Nucleus accumbens (tissue), 56 donors: ENCODE measurements around the gene MYL3.

ENCODE experiments used
- DNase-seq, 56 donors: peaks; one replicate each; lab custom pipeline; 2025; lab: John Stamatoyannopoulos, UW

MYL3 gene

GRCh38 chr3:46884427-46884826 lies 21.2 kb upstream of the MYL3 start:
- DNase-seq: no peak

DNA sequence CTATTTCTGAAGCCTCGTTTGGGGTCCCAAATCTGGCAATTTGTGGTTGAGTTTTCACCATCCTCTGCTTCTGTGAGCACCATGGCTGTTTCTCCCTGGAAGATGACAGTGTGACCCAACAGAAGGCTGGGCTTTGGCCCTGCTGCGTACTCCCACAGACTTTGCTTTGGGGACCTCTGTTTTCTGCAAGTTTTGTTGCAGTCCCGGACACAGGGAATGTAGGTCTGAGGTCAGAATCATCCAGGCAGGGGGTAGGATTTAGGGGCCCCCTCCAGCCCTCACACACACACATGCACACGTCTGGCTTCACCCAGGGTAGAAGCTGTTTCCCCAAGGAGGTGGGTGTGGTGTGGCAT lies 20.6 kb upstream of the MYL3 start:
- no peak for DNase-seq

- DNase-seq: no peak
These were observed 20.0 kb upstream of the MYL3 start for GRCh38 chr3:46883054-46883829.

DNA sequence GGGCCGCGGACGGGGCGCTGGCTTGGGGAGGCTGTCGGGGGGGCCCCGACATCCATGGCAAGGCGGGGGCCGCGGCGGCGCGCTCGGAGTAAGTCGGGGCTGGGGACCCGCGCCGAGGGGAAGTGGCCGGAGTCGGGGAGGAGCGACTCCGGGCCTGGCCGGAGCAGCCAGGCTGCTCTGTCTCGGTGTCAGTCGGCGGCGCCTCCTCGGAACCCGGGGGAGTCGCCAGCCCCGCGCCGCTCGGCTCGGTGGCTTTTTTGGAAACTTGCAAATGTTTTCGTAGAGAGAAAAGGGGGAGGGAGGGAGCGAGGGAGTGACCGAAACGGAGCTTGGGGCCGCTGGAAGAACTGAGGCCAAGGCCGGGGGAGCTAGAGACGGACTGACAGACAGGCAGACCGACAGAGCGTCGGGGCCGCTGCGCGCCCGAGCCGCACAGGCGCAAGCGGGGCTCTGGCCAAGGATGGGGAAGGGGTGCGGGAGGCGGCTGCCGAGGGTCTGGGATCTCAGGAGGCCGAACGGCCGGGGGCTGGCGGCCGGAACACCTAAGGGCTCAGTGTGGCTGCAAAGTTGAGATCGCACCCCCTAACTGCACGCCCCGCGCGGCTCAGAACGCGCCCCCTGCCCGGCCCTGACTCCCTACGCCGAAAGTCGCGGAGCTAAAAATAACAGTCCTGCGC lies 19.3 kb upstream of the MYL3 start:
- DNase-seq: peak in 3 of 56 donors; percentile 5 to 39 (median 20)

GRCh38 chr3:46881596-46882376 lies 18.5 kb upstream of the MYL3 start:
- DNase-seq: peak in 3 of 56 donors; percentile 13 to 44 (median 38)

DNA sequence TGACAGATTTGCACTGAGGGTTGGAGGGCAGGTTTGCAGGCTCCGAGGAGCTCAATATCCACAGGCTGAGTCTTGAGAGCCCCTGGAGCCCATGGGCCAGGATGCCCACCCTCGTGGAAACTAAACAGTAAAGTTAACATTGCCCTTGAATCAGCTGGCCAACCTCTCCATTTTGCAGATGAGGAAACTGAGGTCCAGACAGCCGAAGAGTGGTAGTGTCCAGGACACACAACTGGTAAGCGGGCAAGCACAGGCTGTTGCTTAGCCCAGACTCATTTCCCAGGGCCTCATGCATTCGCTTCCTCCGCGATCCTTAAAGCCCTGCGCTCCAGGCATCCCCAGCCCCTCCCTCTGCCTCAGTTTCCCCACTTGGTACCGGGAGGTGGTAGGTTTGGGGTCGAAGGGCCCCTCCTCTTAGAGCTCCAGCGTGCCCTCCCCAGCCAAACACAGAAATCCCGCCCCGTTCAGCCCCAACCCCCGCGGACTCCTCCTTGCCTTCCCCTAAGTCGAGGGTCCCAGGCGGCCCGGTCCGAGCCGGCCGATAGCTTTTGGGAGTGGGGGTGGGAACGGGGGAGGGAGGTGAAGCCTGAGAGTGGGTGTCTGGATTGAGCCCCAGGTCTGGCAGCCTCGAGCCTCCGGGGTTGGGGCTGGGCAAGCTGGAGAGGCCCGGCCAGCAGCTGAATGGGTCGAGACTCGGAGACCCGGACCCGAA lies 17.8 kb upstream of the MYL3 start:
- DNase-seq: no peak

DNA sequence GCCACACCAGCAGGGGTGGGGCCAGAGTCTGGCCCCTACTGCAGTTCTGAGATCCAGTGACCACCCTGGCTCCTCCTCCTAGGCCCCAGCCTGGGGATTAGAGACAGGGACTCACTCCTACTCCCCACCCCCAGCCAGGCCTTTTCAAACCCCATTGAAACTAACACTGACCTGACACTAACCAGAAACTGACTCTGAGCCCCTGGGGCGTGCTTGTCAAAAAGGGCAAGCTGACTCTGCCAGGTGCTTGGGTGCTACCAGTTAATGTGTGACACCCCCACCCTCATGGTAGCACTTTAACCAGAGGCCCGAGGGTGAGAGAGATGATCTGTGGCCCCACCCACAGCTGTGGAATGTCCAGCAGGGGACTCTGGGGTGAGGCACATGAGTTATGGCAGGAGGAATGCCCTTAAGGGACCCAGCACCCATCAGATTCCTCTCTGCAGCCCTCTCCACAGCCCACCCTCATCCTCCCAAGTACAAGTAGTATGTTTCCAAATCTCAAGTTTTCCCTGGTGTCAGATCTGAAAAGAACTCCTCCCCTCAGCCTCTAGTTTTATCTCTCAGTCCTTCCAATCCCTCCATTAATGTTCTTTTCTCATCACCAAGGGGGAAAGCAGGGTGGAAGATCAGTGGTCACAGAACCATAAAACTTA lies 15.7 kb upstream of the MYL3 start:
- no peak for DNase-seq

GRCh38 chr3:46877406-46878125 lies 14.3 kb upstream of the MYL3 start, which contains the start of gene PTH1R:
Gene PTH1R, plus strand, starts transcription at chr3:46877721. Its CDS starts 5,839 bp downstream, at chr3:46883560.
- no peak for DNase-seq

GRCh38 chr3:46876313-46877300 lies 13.4 kb upstream of the MYL3 start:
- DNase-seq: no peak

DNA sequence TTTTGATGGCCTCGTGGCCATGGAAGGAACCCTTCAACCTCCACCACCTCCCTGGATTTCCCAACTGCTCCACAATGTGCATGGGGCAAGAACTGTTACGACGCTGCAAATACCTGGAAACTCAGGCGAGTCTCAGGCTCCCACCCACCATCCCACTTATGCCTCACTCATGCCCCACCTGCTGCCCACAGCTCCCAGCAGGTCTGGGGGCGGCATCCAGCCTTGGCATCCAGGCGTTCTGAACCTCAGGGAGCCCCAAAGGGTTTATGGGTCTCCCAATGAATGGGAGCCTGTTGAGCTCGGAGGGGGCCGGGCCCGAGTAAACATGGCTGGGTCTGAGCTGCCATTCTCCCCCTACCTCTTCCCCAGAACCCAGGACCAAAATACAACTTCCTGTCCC lies 12.3 kb upstream of the MYL3 start:
- DNase-seq: no peak

DNA sequence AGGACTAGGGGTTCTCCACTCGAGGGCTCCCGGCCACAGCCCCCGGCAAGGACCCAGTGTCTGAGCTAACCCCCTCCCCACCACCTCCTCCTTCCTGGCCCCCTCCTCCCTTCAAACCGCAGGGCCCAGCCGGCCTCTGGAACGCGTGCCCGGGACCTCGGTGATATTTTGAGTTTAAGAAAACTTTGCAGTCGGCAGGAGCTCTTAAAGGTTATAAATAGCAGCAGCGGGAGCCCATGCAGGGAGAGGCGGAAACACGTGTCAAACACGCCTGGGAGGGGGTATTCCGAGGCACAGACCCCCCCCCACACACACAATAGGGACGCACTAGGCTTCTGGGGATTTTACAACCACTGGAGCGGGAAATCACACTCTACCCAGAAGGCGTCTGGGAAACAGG lies 11.2 kb upstream of the MYL3 start:
- no peak for DNase-seq

DNA sequence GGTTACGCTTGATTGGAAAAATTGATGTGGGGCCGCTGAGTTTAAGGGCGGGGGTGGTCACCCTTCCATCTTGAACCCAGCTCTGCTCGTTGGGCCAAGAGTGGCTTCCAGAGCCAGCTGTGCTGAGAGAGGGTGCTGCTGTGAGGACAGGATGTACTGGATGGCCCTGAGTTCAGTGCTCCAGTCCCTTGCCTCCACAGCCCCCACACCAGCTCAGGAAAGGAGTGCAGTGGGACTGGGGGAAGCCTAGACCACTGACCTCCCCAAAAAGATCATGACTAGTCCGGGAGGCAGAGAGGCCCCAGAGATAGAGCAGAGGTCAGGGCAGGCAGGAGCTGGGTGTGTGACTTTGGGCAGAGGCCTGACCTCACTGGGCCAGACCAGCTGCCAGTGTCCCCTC lies 10.3 kb upstream of the MYL3 start:
- DNase-seq: no peak

DNA sequence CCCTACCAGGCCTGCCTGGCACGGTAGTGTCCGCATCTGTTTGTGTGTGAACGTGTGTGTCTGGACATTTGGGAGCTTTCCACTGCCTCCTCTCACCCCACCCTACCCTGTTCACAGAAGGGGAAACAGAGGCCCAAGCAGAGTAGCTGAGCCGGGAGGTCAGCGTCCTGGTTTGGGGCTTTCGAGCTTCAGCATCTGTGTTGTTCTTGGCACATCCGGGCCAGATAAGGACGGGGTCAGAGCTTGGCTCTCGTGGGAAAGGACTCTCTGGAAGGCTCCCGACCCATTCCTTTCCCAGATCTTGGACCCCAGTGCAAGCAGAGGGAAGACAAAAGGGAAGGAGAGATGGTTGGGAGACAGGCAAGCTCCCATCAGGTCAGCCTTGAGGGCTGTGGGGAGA lies 8.0 kb upstream of the MYL3 start:
- no peak for DNase-seq

DNA sequence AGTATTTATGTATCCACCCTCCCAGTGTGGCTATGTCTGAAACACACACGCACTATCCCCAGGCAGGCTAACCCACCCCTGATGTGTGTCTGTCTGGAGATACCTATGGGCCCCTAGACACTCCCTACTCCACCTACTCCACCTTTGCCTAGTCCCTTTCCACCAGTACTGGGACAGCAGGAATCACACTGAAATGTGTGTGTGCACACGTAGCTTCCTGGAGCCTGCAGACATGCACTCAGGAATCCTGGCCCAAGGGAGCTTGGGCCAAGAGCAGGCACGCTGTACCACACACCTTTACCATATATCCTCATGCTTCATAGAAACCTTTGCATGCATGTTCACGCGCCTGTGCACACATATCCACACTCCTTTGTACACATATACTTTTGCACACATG lies 7.4 kb upstream of the MYL3 start:
- DNase-seq: no peak

DNA sequence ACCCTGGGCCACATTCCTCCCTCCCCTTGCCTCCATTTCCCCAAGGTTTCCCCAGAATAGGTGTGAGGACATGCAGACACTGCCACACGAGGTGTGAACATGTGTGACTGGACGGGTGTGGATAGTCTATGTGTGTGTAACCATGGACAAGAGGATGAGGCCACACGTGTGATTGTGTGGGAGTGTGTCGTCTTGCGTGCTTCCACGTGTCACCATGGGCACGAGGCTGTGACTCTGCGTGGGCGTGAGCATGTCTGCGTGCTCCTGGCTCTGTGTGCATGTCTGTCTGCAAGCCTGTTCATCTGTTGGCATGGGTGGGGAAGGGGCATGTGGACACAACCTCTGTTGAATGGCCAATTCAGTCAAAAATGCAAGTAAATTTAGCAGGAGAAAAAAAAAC lies 6.2 kb upstream of the MYL3 start:
- DNase-seq: no peak

- DNase-seq: no peak
These were observed 5.7 kb upstream of the MYL3 start for GRCh38 chr3:46868948-46869347.

- DNase-seq: no peak
These were observed 5.0 kb upstream of the MYL3 start for GRCh38 chr3:46868287-46868686.

- DNase-seq: peak in 45 of 56 donors; percentile 5 to 79 (median 35)
These were observed 4.3 kb upstream of the MYL3 start for GRCh38 chr3:46867550-46867898.
